Mononuclear cell (primary cell): Measurements from ENCODE around the gene COMMD4. TPM values are rescaled to one million over a fixed set of nuclear protein-coding genes. Genes with fewer than 3 reads are reported as not detected.
A peak's percentile ranks its signal among the peaks of the same experiment; 100 is the strongest.
"Not testable (repeated sequence)": the region's sequence is repeated elsewhere in the genome, so short reads cannot be mapped to it uniquely, and the experiment has no call there.

Source experiments
- H3K27me3 ChIP-seq: 2 replicates; pipeline ENCODE4 v1.6.0; 2011; ENCODE audit warnings: low read length, control low read depth; ENCODE audit not compliant: insufficient read depth
- H3K4me1 ChIP-seq: 2 replicates; pipeline ENCODE4 v1.5.1; 2011; ENCODE audit warnings: mild to moderate bottlenecking, low read length, control low read depth; ENCODE audit not compliant: insufficient read depth
- H3K4me3 ChIP-seq: 2 replicates; pipeline ENCODE4 v1.5.1; 2011; ENCODE audit warnings: mild to moderate bottlenecking, low read length, moderate library complexity
- H3K9me3 ChIP-seq: 2 replicates; pipeline ENCODE4 v1.5.1; 2011; ENCODE audit warnings: low read depth, mild to moderate bottlenecking, control low read depth, low read length
- total RNA-seq: library from RNA; depleted of rRNA; stranded (reverse); fragments of >200 nt; gene quantifications from one replicate; pipeline ENCODE4 v1.2.3, GENCODE V29; 2012

Gene COMMD4
- total RNA-seq, 1 donor: 8.9 TPM

DNA sequence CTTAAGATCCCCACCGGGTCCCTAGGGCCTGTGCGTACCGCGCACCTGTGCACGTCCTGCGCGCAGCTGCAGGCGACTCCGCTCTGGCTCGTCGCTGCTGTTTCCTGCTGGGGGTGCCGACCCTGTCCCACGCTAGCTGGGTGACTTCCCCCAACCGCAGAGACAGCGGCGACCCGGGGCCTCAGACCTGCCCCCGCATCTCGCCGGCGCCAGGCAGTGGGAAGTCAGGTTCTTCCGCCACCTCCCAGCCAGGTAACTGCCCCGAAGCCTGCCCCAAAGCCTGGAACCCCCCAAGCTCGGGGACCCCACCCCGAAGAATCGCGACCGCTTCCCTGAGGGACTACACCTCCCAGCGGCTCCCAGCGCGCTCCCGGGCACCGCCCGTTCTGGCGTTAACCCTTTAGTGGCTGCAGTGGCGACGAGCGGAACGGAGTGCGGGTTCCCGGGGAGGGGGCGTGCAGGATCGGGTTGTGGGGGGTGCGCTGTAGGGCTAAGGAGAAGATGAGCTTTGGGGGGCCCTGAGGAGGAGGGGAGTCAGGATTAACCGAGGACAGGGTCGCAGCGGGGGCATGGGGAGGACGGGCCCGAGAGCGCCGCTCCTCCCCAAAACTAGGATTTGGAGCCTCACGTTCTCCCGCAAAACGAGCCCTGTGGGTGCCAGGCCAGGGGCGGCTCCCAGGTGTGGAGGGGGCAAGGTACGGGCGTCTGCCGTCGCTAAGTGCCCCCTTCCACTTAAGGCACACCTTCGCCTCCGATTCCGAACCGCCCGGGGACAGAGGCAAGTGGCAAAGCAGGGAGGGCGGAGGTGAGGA lies 11.6 kb downstream of the COMMD4 start:
- Histone ChIP-seq H3K4me1 (peaks cover 44% of the 10 kb centered on the region), H3K9me3 (no peaks in the 10 kb centered on the region), H3K27me3 (peaks cover 26% of the 10 kb centered on the region), H3K4me3 (peak overlapping the region; percentile 56)

GRCh38 chr15:75348034-75348561 lies 12.2 kb downstream of the COMMD4 start:
- peaks cover 26% of the 10 kb centered on the region for H3K27me3 ChIP-seq

DNA sequence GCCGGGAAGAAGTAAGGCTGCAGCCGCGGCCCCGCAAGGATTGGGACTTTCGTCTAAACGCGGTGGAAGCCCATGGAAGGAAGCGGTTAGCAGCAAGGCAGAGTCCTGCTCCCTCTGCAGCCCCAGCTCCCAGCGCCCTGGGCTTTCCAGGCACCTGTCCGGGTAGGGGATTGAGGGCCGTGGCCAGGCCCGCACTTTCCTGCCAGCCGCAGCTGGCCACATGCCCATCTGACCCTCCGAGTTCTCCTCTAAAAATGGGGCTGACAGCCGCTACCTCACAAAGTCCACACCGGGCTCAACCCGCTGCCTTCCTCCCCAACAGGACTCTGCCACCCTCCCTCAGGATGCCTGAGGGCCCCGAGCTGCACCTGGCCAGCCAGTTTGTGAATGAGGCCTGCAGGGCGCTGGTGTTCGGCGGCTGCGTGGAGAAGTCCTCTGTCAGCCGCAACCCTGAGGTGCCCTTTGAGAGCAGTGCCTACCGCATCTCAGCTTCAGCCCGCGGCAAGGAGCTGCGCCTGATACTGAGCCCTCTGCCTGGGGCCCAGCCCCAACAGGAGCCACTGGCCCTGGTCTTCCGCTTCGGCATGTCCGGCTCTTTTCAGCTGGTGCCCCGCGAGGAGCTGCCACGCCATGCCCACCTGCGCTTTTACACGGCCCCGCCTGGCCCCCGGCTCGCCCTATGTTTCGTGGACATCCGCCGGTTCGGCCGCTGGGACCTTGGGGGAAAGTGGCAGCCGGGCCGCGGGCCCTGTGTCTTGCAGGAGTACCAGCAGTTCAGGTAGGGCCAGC lies 12.9 kb downstream of the COMMD4 start:
- peaks cover 26% of the 10 kb centered on the region for H3K27me3 ChIP-seq
- no peak overlapping the region for H3K4me3 ChIP-seq
- peaks cover 44% of the 10 kb centered on the region for H3K4me1 ChIP-seq
- H3K9me3 ChIP-seq: no peaks in the 10 kb centered on the region

More at GRCh38 chr15:75348034-75348561, 12.2 kb downstream of the COMMD4 start:
- peaks cover 44% of the 10 kb centered on the region for H3K4me1 ChIP-seq
- peak overlapping the region; percentile 56 for H3K4me3 ChIP-seq
- no peaks in the 10 kb centered on the region for H3K9me3 ChIP-seq

GRCh38 chr15:75349351-75349669 lies 13.4 kb downstream of the COMMD4 start:
- Histone ChIP-seq H3K27me3 (peaks cover 26% of the 10 kb centered on the region), H3K4me1 (peaks cover 44% of the 10 kb centered on the region)
- H3K9me3 ChIP-seq, H3K4me3 ChIP-seq: not testable (repeated sequence)

GRCh38 chr15:75349851-75350588 lies 14.2 kb downstream of the COMMD4 start:
- Histone ChIP-seq H3K27me3 (peaks cover 26% of the 10 kb centered on the region), H3K4me1 (peaks cover 44% of the 10 kb centered on the region), H3K9me3 (no peaks in the 10 kb centered on the region), H3K4me3 (no peak overlapping the region)

DNA sequence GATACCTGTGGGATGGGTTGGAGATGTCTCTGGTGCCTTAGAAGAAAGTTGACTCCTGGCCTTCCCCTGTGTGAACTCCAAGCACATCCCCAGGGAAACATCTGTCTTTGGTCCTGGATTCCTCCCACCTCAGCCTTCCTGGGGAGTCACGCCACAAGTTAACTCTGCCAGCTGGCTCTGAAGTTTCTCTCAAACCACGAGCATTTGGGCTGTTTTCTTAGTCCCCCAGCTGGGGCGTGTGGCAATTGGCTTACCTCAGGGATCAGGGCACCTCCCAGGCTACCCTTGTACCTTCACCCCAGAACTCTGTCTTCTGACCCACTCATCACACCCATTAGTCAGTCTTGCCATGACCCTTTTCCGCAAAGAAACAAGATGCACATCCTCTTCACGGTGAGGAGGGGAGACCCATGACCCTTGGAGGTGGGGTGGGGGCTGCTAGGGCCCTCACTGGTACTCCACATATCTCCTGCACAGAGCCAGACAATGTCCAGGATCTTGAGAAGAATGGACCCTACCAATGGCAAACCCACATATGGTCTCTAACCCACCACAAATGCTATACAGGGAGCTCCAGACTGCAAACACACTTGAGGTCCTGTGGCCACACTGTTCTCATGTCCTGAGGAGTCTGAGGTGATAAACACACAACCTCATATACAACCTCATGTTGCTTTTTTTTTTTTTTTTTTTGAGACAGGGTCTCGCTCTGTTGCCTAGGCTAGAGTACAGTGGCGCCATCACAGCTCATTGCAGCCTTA lies 14.9 kb downstream of the COMMD4 start:
- H3K4me3 ChIP-seq: no peak overlapping the region
- peaks cover 44% of the 10 kb centered on the region for H3K4me1 ChIP-seq
- no peaks in the 10 kb centered on the region for H3K9me3 ChIP-seq
- H3K27me3 ChIP-seq: peaks cover 21% of the 10 kb centered on the region

- no peaks in the 10 kb centered on the region for H3K9me3 ChIP-seq
- no peak overlapping the region for H3K4me3 ChIP-seq
- peaks cover 8% of the 10 kb centered on the region for H3K27me3 ChIP-seq
- peaks cover 35% of the 10 kb centered on the region for H3K4me1 ChIP-seq
These were observed 16.6 kb downstream of the COMMD4 start for GRCh38 chr15:75352186-75353080.

DNA sequence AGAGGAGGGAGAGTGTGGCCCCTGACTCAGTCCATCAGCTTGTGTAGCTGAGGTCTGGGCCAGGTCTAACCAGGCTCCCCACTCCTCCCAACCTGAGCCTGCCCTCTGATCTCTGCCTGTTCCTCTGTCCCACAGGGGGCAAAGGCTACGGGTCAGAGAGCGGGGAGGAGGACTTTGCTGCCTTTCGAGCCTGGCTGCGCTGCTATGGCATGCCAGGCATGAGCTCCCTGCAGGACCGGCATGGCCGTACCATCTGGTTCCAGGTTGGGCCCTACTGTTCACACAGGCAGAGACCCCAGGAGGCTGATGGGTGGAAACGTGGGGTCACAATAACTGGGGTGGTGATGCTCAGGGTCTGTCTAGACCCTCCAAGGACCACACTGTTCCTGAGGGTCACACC lies 17.7 kb downstream of the COMMD4 start:
- Histone ChIP-seq H3K4me1 (peaks cover 23% of the 10 kb centered on the region), H3K9me3 (no peaks in the 10 kb centered on the region), H3K4me3 (no peak overlapping the region), H3K27me3 (peaks cover 2% of the 10 kb centered on the region)

DNA sequence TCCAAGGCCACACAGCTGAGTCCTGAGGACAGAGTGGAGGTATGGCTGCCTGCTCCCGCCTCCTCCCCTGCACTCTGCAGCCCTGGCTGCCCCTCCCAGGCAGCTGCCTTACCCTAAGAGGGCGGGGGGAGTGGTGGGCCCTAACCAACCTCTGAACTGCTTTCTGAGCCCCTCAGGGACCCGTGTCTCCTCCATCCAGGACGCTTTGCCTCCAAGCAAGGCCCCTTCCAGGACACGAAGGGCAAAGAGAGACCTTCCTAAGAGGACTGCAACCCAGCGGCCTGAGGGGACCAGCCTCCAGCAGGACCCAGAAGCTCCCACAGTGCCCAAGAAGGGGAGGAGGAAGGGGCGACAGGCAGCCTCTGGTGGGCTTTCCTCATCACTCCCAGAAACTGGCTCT lies 18.6 kb downstream of the COMMD4 start:
- no peaks in the 10 kb centered on the region for H3K9me3 ChIP-seq
- no peak overlapping the region for H3K4me3 ChIP-seq
- peaks cover 15% of the 10 kb centered on the region for H3K4me1 ChIP-seq
- no peaks in the 10 kb centered on the region for H3K27me3 ChIP-seq

- peaks cover 6% of the 10 kb centered on the region for H3K4me1 ChIP-seq
- no peak overlapping the region for H3K4me3 ChIP-seq
- no peaks in the 10 kb centered on the region for H3K9me3 ChIP-seq
- H3K27me3 ChIP-seq: no peaks in the 10 kb centered on the region
These were observed 19.5 kb downstream of the COMMD4 start for GRCh38 chr15:75355369-75355768.

GRCh38 chr15:75356006-75356405 lies 20.1 kb downstream of the COMMD4 start:
- Histone ChIP-seq H3K4me1 (no peaks in the 10 kb centered on the region), H3K4me3 (no peak overlapping the region), H3K9me3 (no peaks in the 10 kb centered on the region), H3K27me3 (no peaks in the 10 kb centered on the region)

DNA sequence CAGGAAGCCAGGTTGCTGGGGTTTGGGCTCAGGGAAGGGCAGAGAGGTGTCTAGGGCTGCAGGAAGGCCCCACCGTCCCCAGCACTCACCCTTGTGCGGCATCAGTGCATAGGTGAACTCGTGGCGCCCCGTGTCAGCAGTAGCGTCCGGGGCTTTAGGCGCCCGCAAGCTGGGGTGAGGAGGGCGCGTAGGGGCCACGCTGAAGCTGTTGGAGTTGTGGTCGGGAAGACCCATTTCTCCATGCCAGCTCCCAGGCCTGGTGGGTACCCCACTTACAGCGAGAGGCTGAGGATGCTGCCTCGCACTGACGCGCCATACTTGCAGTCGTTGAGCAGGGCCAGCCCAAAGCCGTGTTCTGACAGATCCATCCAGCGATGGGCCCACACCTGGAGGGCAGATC lies 20.7 kb downstream of the COMMD4 start:
- H3K4me1 ChIP-seq: no peaks in the 10 kb centered on the region
- H3K4me3 ChIP-seq: no peak overlapping the region
- no peaks in the 10 kb centered on the region for H3K9me3 ChIP-seq
- H3K27me3 ChIP-seq: no peaks in the 10 kb centered on the region

DNA sequence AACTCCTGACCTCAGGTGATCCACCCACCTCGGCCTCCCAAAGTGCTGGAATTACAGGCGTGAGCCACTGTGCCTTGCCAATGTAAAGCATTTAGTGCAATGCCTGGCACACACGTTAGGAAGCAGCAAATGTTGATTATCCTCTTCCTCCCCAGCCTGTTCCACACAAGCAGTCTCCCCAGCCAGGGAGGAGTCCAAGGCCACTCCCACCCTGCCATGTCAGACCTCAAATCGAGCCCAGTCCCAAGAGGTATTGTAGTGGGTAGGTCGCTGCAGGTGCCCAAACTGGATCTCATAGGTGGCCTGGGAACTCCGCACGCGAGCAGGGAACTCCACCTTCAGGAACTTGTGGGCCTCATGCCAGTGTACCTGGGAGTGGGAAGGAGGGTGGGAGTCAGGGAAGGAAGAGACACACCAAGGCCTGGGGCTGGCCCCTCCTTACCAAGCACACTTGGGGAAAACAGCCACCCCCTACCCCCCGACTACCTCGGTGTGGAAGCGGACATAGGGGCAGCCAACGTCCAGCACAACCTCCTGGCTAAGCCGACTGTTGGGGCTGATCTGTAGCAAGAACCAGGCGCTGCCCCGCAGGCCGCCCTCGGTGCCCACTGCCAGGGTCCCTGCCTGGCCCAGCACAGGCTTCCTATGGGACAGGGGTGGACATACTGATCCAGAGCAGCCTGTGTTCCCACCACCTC lies 22.3 kb downstream of the COMMD4 start:
- Histone ChIP-seq H3K27me3 (no peaks in the 10 kb centered on the region), H3K4me3 (no peak overlapping the region), H3K9me3 (no peaks in the 10 kb centered on the region), H3K4me1 (no peaks in the 10 kb centered on the region)
